H9 (cell line): ENCODE measurements around the gene EDRF1. TPM values are rescaled to one million over a fixed set of nuclear protein-coding genes. Genes with fewer than 3 reads are reported as not detected.

Experiments
- DNase-seq: peaks from one replicate; pipeline ENCODE4 v3.0.0-alpha.2; 2017
- H2AFZ ChIP-seq: one replicate; pipeline ENCODE4 v1.6.1; 2013; ENCODE audit warnings: mild to moderate bottlenecking, low read length, control low read depth, moderate library complexity
- H2AK5ac ChIP-seq: 2 replicates; pipeline ENCODE4 v1.6.1; 2013; ENCODE audit warnings: low read length, control low read depth, mixed read lengths; ENCODE audit not compliant: insufficient read length
- H2BK120ac ChIP-seq: one replicate; pipeline ENCODE4 v1.6.1; 2013; ENCODE audit warnings: low read depth, mild to moderate bottlenecking, low read length, control low read depth, inconsistent platforms; ENCODE audit not compliant: poor library complexity, severe bottlenecking
- H2BK12ac ChIP-seq: 2 replicates; pipeline ENCODE4 v1.6.1; 2013; ENCODE audit warnings: low read length, control low read depth, mixed read lengths, low read depth; ENCODE audit not compliant: insufficient read length
- H2BK15ac ChIP-seq: 2 replicates; pipeline ENCODE4 v1.6.1; 2013; ENCODE audit warnings: low read depth, low read length, control low read depth
- H2BK20ac ChIP-seq: one replicate; pipeline ENCODE4 v1.6.1; 2013; ENCODE audit warnings: low read depth, mild to moderate bottlenecking, low read length, control low read depth, inconsistent platforms; ENCODE audit not compliant: poor library complexity, severe bottlenecking
- H2BK5ac ChIP-seq: 2 replicates; pipeline ENCODE4 v1.6.1; 2013; ENCODE audit warnings: low read length, control low read depth, mixed read lengths; ENCODE audit not compliant: insufficient read length
- H3K14ac ChIP-seq: 2 replicates; pipeline ENCODE4 v1.6.1; 2013; ENCODE audit warnings: low read length, control low read depth; ENCODE audit not compliant: insufficient read depth
- H3K18ac ChIP-seq: 2 replicates; pipeline ENCODE4 v1.6.1; 2013; ENCODE audit warnings: low read depth, mild to moderate bottlenecking, mixed read lengths, low read length, control low read depth; ENCODE audit not compliant: insufficient read length
- H3K23ac ChIP-seq: 2 replicates; pipeline ENCODE4 v1.6.1; 2013; ENCODE audit warnings: low read length, control low read depth, mixed read lengths, low read depth; ENCODE audit not compliant: insufficient read length
- H3K23me2 ChIP-seq: 2 replicates; pipeline ENCODE4 v1.6.1; 2013; ENCODE audit warnings: low read depth, mild to moderate bottlenecking, mixed read lengths, low read length, control low read depth; ENCODE audit not compliant: insufficient read length, poor library complexity, severe bottlenecking
- H3K27ac ChIP-seq: 2 replicates; pipeline ENCODE4 v1.5.1; 2013; ENCODE audit warnings: low read length, control low read depth, mixed read lengths, low read depth; ENCODE audit not compliant: insufficient read length
- H3K27me3 ChIP-seq: 2 replicates; pipeline ENCODE4 v1.6.1; 2013; ENCODE audit warnings: low read length, control low read depth, inconsistent platforms; ENCODE audit not compliant: insufficient read depth
- H3K4ac ChIP-seq: 2 replicates; pipeline ENCODE4 v1.6.1; 2013; ENCODE audit warnings: low read depth, mild to moderate bottlenecking, control low read depth, inconsistent platforms, low read length, moderate library complexity
- H3K4me1 ChIP-seq: 2 replicates; pipeline ENCODE4 v1.6.1; 2013; ENCODE audit warnings: low read length, control low read depth, inconsistent platforms; ENCODE audit not compliant: insufficient read depth
- H3K4me2 ChIP-seq: 2 replicates; pipeline ENCODE4 v1.6.1; 2013; ENCODE audit warnings: low read length, control low read depth, mixed read lengths; ENCODE audit not compliant: insufficient read length, insufficient read depth
- H3K56ac ChIP-seq: 2 replicates; pipeline ENCODE4 v1.6.1; 2013; ENCODE audit warnings: low read depth, mild to moderate bottlenecking, mixed read lengths, low read length, control low read depth; ENCODE audit not compliant: insufficient read length
- H3K79me1 ChIP-seq: 2 replicates; pipeline ENCODE4 v1.6.1; 2013; ENCODE audit warnings: low read depth, mild to moderate bottlenecking, moderate library complexity, low read length, control low read depth, inconsistent platforms; ENCODE audit not compliant: insufficient read depth, poor library complexity, severe bottlenecking
- H3K79me2 ChIP-seq: 2 replicates; pipeline ENCODE4 v1.6.1; 2013; ENCODE audit warnings: low read length, control low read depth, inconsistent platforms; ENCODE audit not compliant: insufficient read depth
- H3K9ac ChIP-seq: 2 replicates; pipeline ENCODE4 v1.6.1; 2013; ENCODE audit warnings: low read length, control low read depth, mixed read lengths; ENCODE audit not compliant: insufficient read length; ENCODE audit errors: extremely low read depth
- H3K9me3 ChIP-seq: one replicate; pipeline ENCODE4 v1.6.1; 2013; ENCODE audit warnings: low read depth, low read length, inconsistent platforms; ENCODE audit not compliant: control insufficient read depth
- H3T11ph ChIP-seq: one replicate; pipeline ENCODE4 v1.6.1; 2013; ENCODE audit warnings: mild to moderate bottlenecking, low read length, control low read depth, inconsistent platforms
- H4K20me1 ChIP-seq: one replicate; pipeline ENCODE4 v1.6.1; 2013; ENCODE audit not compliant: control insufficient read depth, insufficient read length, insufficient read depth
- H4K5ac ChIP-seq: 2 replicates; pipeline ENCODE4 v1.6.1; 2013; ENCODE audit warnings: low read depth, mild to moderate bottlenecking, mixed read lengths, low read length, control low read depth; ENCODE audit not compliant: insufficient read length
- H4K8ac ChIP-seq: replicated peaks from 2 replicates; pipeline ENCODE4 v1.6.1; 2013; ENCODE audit warnings: low read length, control low read depth, mixed read lengths, low read depth; ENCODE audit not compliant: insufficient read length
- H4K91ac ChIP-seq: 2 replicates; pipeline ENCODE4 v1.6.1; 2013; ENCODE audit warnings: low read depth, mild to moderate bottlenecking, moderate library complexity, mixed read lengths, low read length, control low read depth; ENCODE audit not compliant: insufficient read length
- H3K27ac Mint-ChIP-seq, 3 experiments: 2 replicates in 2 of 3; 3 replicates in 1 of 3; pipeline ENCODE4 v1.8.0; 2020 to 2021; ENCODE audit warnings: mixed read lengths in 3 of 3, mild to moderate bottlenecking in 1 of 3, moderate library complexity in 1 of 3
- H3K27me3 Mint-ChIP-seq: 2 replicates; pipeline ENCODE4 v1.8.0; 2021; ENCODE audit warnings: low read depth, mild to moderate bottlenecking, moderate library complexity, mixed read lengths
- H3K36me3 Mint-ChIP-seq, 3 experiments: 2 replicates in 2 of 3; 3 replicates in 1 of 3; pipeline ENCODE4 v1.8.0; 2020 to 2021; ENCODE audit warnings: low read depth in 3 of 3, mixed read lengths in 3 of 3; ENCODE audit not compliant: insufficient read depth in 1 of 3
- H3K4me1 Mint-ChIP-seq, 2 experiments: 2 replicates each; pipeline ENCODE4 v1.8.0; 2020; ENCODE audit warnings: mixed read lengths in 2 of 2
- H3K4me3 Mint-ChIP-seq, 2 experiments: 2 replicates in 1 of 2; 3 replicates in 1 of 2; pipeline ENCODE4 v1.8.0; 2020 to 2021; ENCODE audit warnings: mild to moderate bottlenecking in 2 of 2, mixed read lengths in 2 of 2, moderate library complexity in 1 of 2
- H3K9me3 Mint-ChIP-seq, 2 experiments: 2 replicates in 1 of 2; 3 replicates in 1 of 2; pipeline ENCODE4 v1.8.0; 2020; ENCODE audit warnings: mild to moderate bottlenecking in 2 of 2, mixed read lengths in 2 of 2, moderate library complexity in 1 of 2
- WGBS: extraction: QIAGEN DNeasy Blood & Tissue Kit; methylation state at CpG from one replicate; pipeline ENCODE4 v1.1.7; 2013; ENCODE audit warnings: missing lambda C conversion rate, low lambda C conversion rate, mixed read lengths; ENCODE audit not compliant: insufficient read length; ENCODE audit errors: extremely low coverage; 5-methylcytosine and 5-hydroxymethylcytosine counted together
- total RNA-seq: library from RNA; stranded (reverse); gene quantifications from 2 replicates; pipeline ENCODE4 v1.2.1, GENCODE V29; 2021
- TF ChIP-seq, protein P1 (sequence below): fragments of 200-600 bp; sonication (generic); conservative IDR thresholded peaks from 3 replicates; pipeline ENCODE4 v1.8.0; 2021; ENCODE audit warnings: antibody characterized with exemption, mild to moderate bottlenecking

EDRF1 gene
- total RNA-seq, 1 experiment from 2014 or later, result 51.0 TPM

DNA sequence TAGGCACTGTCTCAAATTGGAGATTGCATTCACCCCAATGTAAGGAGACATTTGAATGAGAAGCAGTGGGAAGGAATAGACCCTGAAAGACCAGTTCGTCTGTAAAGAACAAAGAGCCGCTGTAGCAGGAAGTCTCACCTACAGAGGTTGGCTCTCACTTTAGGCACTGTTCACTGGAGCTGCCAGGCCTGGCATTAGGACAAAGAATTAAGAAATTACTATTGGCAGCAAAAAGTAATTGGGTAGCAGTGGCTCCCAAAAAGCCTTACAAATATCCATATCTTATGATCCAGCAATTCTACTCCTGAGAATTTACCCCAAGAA, 26.0 kb upstream of the EDRF1 start:
- Mint-ChIP-seq H3K27ac (no peak overlapping the region), H3K4me1 (peaks cover 0 to 7% of the 10 kb centered on the region in 2 experiments; a peak in 2 of 4 replicates), H3K9me3 (no peaks in the 10 kb centered on the region), H3K27me3 (peaks cover 7% of the 10 kb centered on the region), H3K36me3 (no peaks in the 10 kb centered on the region), H3K4me3 (no peak overlapping the region)
- Histone ChIP-seq H3K4me1 (0 out of 2 replicates have a peak, but pooled peaks cover 2% of the 10 kb centered on the region), H3K4ac (no peak overlapping the region), H3K23me2 (no peaks in the 10 kb centered on the region), H2BK15ac (no peak overlapping the region), H4K8ac (no peak overlapping the region), H2AK5ac (no peak overlapping the region), H2BK120ac (no peak overlapping the region), H3K14ac (no peak overlapping the region), H4K91ac (no peak overlapping the region), H2BK5ac (no peak overlapping the region), H3K4me2 (no peak overlapping the region), H3K79me2 (no peaks in the 10 kb centered on the region), H2BK12ac (no peak overlapping the region), H3K23ac (no peak overlapping the region), H3K9ac (no peak overlapping the region), H2BK20ac (no peak overlapping the region), H4K5ac (no peak overlapping the region), H3K9me3 (no peaks in the 10 kb centered on the region), H3K79me1 (no peaks in the 10 kb centered on the region), H4K20me1 (no peaks in the 10 kb centered on the region), H3T11ph (no peak overlapping the region), H3K18ac (no peak overlapping the region), H2AFZ (no peak overlapping the region), H3K27me3 (no peaks in the 10 kb centered on the region), H3K56ac (no peak overlapping the region), H3K27ac (no peak overlapping the region)
- no peak for DNase-seq
- no CpG with 5 or more reads among the region's 2 CpGs for WGBS
- TF ChIP-seq, protein P1, sequence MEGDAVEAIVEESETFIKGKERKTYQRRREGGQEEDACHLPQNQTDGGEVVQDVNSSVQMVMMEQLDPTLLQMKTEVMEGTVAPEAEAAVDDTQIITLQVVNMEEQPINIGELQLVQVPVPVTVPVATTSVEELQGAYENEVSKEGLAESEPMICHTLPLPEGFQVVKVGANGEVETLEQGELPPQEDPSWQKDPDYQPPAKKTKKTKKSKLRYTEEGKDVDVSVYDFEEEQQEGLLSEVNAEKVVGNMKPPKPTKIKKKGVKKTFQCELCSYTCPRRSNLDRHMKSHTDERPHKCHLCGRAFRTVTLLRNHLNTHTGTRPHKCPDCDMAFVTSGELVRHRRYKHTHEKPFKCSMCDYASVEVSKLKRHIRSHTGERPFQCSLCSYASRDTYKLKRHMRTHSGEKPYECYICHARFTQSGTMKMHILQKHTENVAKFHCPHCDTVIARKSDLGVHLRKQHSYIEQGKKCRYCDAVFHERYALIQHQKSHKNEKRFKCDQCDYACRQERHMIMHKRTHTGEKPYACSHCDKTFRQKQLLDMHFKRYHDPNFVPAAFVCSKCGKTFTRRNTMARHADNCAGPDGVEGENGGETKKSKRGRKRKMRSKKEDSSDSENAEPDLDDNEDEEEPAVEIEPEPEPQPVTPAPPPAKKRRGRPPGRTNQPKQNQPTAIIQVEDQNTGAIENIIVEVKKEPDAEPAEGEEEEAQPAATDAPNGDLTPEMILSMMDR, result no peak
